ENCODE measurements around the gene OR4X1. TPM values are rescaled to one million over a fixed set of nuclear protein-coding genes. Genes with fewer than 3 reads are reported as not detected.
"Not testable (repeated sequence)": the region's sequence is repeated elsewhere in the genome, so short reads cannot be mapped to it uniquely, and the experiment has no call there.

Gene OR4X1
- not detected for total RNA-seq
- long read RNA-seq: 0 reads

- intact Hi-C loops (cut with DNase I): no loop called here
- DNase-seq: no peak
- ATAC-seq (ENCODE audit: poor library complexity): no peak
Observed at GRCh38 chr11:48263423-48263911, at the start of gene OR4X1. Gene OR4X1 (plus strand): TSS chr11:48263861. CDS start chr11:48263861, 0 bp downstream.

- intact Hi-C loops (cut with DNase I): no loop called here
- ATAC-seq (ENCODE audit: poor library complexity) (no peak), DNase-seq (no peak)
Observed at GRCh38 chr11:48216510-48216909, 47.2 kb upstream of the OR4X1 start, which contains the start of gene OR4B1. Gene OR4B1 (plus strand): TSS chr11:48216810. CDS start chr11:48216810, 0 bp downstream.

GRCh38 chr11:48228761-48229160 is 34.9 kb upstream of the OR4X1 start:
- intact Hi-C loops (cut with DNase I): no loop called here
- DNase-seq (no peak), ATAC-seq (ENCODE audit: poor library complexity) (no peak)

- ATAC-seq (ENCODE audit: poor library complexity); DNase-seq; intact Hi-C loops (cut with DNase I): not testable (repeated sequence)
Observed at GRCh38 chr11:48230057-48230456, 33.6 kb upstream of the OR4X1 start.

GRCh38 chr11:48237727-48238126 is 25.9 kb upstream of the OR4X1 start:
- intact Hi-C loops (cut with DNase I): no loop called here
- DNase-seq (no peak), ATAC-seq (ENCODE audit: poor library complexity) (no peak)

GRCh38 chr11:48242501-48242900 is 21.2 kb upstream of the OR4X1 start:
- ATAC-seq (ENCODE audit: poor library complexity) (no peak), DNase-seq (no peak)
- intact Hi-C loops (cut with DNase I): no loop called here

- no peak for ATAC-seq (ENCODE audit: poor library complexity)
- DNase-seq: no peak
- intact Hi-C loops (cut with DNase I): no loop called here
Observed at GRCh38 chr11:48244804-48245203, 18.9 kb upstream of the OR4X1 start, which contains the start of gene OR4X2. Gene OR4X2 (plus strand): TSS chr11:48245104. CDS start chr11:48245104, 0 bp downstream.

GRCh38 chr11:48248902-48249301 is 14.8 kb upstream of the OR4X1 start:
- DNase-seq (no peak), ATAC-seq (ENCODE audit: poor library complexity) (no peak)
- intact Hi-C loops (cut with DNase I): no loop called here

- ATAC-seq (ENCODE audit: poor library complexity) (no peak), DNase-seq (no peak)
- intact Hi-C loops (cut with DNase I): no loop called here
Observed at GRCh38 chr11:48261600-48261999, 2.1 kb upstream of the OR4X1 start.

- ATAC-seq (ENCODE audit: poor library complexity) (no peak), DNase-seq (no peak)
- intact Hi-C loops (cut with DNase I): no loop called here
Observed at GRCh38 chr11:48270621-48271020, 7.0 kb downstream of the OR4X1 start.

GRCh38 chr11:48272606-48273005 is 8.9 kb downstream of the OR4X1 start:
- DNase-seq: no peak
- ATAC-seq (ENCODE audit: poor library complexity): no peak
- intact Hi-C loops (cut with DNase I): no loop called here

GRCh38 chr11:48305923-48306322 is 42.3 kb downstream of the OR4X1 start, which contains the start of gene OR4S1:
Gene OR4S1 (plus strand): TSS chr11:48306223. CDS start chr11:48306223, 0 bp downstream.
- ATAC-seq (ENCODE audit: poor library complexity) (no peak), DNase-seq (no peak)
- intact Hi-C loops (cut with DNase I): no loop called here

- DNase-seq (peak; percentile 42), ATAC-seq (ENCODE audit: poor library complexity) (peak; percentile 83)
- intact Hi-C loops (cut with DNase I): no loop called here
Observed at GRCh38 chr11:48307760-48308386, 44.2 kb downstream of the OR4X1 start.

GRCh38 chr11:48313590-48313989 is 49.9 kb downstream of the OR4X1 start:
- ATAC-seq (ENCODE audit: poor library complexity); DNase-seq; intact Hi-C loops (cut with DNase I): not testable (repeated sequence)

Other genes with a start within 250 kb of the OR4X1 start
- gene OR4B1, start 47.1 kb upstream of the OR4X1 start, total RNA-seq: not detected
- not detected for gene OR4X2, start 18.8 kb upstream of the OR4X1 start, total RNA-seq
- not detected for gene OR4S1, start 42.4 kb downstream of the OR4X1 start, total RNA-seq
- gene OR4C3, start 61.1 kb downstream of the OR4X1 start, total RNA-seq: not detected
- not detected for gene OR4C5, start 102.6 kb downstream of the OR4X1 start, total RNA-seq
- not detected for gene OR4A47, start 224.9 kb downstream of the OR4X1 start, total RNA-seq

Data from Right ventricle myocardium superior (tissue), 1 donor.